HG03135 (cell line): ENCODE measurements around the gene RAB26.
"Not testable (repeated sequence)": the region's sequence is repeated elsewhere in the genome, so short reads cannot be mapped to it uniquely, and the experiment has no call there.

Source experiments
- ATAC-seq: cut with Tn5 transposase; IDR thresholded peaks from one replicate; pipeline ENCODE4 v1.9.1; 2021; ENCODE audit warnings: mild to moderate bottlenecking, moderate library complexity; ENCODE audit not compliant: unreplicated experiment

Gene RAB26

GRCh38 chr16:2147981-2148671 lies at the start of gene RAB26:
RAB26 (plus strand) TSS chr16:2148625; CDS start chr16:2148784, 159 bp downstream.
- ATAC-seq: no peak

- ATAC-seq: not testable (repeated sequence)
These were observed 46.8 kb upstream of the RAB26 start for GRCh38 chr16:2101581-2101980.

- no peak for ATAC-seq
These were observed 46.0 kb upstream of the RAB26 start for GRCh38 chr16:2102471-2102870.

GRCh38 chr16:2104464-2104863 lies 44.0 kb upstream of the RAB26 start:
- not testable (repeated sequence) for ATAC-seq

GRCh38 chr16:2105291-2105690 lies 43.1 kb upstream of the RAB26 start:
- ATAC-seq: not testable (repeated sequence)

- not testable (repeated sequence) for ATAC-seq
These were observed 42.7 kb upstream of the RAB26 start for GRCh38 chr16:2105769-2106168.

- ATAC-seq: not testable (repeated sequence)
These were observed 42.2 kb upstream of the RAB26 start for GRCh38 chr16:2106211-2106610.

GRCh38 chr16:2107121-2107790 lies 41.2 kb upstream of the RAB26 start:
- not testable (repeated sequence) for ATAC-seq

GRCh38 chr16:2107791-2108125 lies 40.7 kb upstream of the RAB26 start:
- ATAC-seq: not testable (repeated sequence)

- ATAC-seq: not testable (repeated sequence)
These were observed 39.8 kb upstream of the RAB26 start for GRCh38 chr16:2108446-2109270.

GRCh38 chr16:2109271-2109580 lies 39.2 kb upstream of the RAB26 start:
- not testable (repeated sequence) for ATAC-seq

GRCh38 chr16:2109872-2110271 lies 38.6 kb upstream of the RAB26 start:
- ATAC-seq: not testable (repeated sequence)

- not testable (repeated sequence) for ATAC-seq
These were observed 38.0 kb upstream of the RAB26 start for GRCh38 chr16:2110332-2111008.

- ATAC-seq: not testable (repeated sequence)
These were observed 37.4 kb upstream of the RAB26 start for GRCh38 chr16:2111009-2111353.

GRCh38 chr16:2111412-2112335 lies 36.8 kb upstream of the RAB26 start:
- not testable (repeated sequence) for ATAC-seq

- ATAC-seq: not testable (repeated sequence)
These were observed 35.8 kb upstream of the RAB26 start for GRCh38 chr16:2112539-2113106.

- ATAC-seq: not testable (repeated sequence)
These were observed 34.2 kb upstream of the RAB26 start for GRCh38 chr16:2114225-2114624.

- not testable (repeated sequence) for ATAC-seq
These were observed 33.4 kb upstream of the RAB26 start for GRCh38 chr16:2114885-2115590.

- no peak for ATAC-seq
These were observed 32.8 kb upstream of the RAB26 start for GRCh38 chr16:2115591-2115973.
